GM12801 (cell line): ENCODE measurements around the gene SOX1.

ENCODE experiments used
- TF ChIP-seq, protein P1 (sequence below): IDR thresholded peaks from one replicate; pipeline ENCODE4 v1.5.1; 2011; ENCODE audit warnings: control low read depth; ENCODE audit not compliant: insufficient read length; ENCODE audit errors: extremely low read depth

The SOX1 gene

DNA sequence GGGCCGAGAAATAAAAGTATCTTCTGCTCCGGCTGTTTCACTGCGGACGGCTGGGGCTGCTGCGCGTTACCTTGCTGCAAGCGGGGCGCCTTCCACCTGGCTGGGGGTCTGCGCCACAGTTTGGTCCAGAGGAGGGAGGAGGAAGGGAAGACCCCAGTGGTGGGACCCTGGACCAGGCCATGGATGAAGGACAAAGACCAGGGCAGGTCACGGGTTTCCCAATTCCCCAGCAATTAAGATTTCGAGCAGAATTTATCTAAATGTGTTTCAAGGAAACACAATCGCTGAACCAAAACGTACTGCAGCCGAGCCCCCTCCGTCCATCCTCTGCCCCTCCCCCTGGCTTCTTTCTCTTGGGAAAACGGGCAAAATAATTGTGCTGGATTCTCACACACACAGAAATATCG lies 2.9 kb downstream of the SOX1 start:
- TF ChIP-seq, protein P1, sequence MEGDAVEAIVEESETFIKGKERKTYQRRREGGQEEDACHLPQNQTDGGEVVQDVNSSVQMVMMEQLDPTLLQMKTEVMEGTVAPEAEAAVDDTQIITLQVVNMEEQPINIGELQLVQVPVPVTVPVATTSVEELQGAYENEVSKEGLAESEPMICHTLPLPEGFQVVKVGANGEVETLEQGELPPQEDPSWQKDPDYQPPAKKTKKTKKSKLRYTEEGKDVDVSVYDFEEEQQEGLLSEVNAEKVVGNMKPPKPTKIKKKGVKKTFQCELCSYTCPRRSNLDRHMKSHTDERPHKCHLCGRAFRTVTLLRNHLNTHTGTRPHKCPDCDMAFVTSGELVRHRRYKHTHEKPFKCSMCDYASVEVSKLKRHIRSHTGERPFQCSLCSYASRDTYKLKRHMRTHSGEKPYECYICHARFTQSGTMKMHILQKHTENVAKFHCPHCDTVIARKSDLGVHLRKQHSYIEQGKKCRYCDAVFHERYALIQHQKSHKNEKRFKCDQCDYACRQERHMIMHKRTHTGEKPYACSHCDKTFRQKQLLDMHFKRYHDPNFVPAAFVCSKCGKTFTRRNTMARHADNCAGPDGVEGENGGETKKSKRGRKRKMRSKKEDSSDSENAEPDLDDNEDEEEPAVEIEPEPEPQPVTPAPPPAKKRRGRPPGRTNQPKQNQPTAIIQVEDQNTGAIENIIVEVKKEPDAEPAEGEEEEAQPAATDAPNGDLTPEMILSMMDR = no peak

GRCh38 chr13:112071102-112071722 lies 4.3 kb downstream of the SOX1 start:
- TF ChIP-seq, protein P1 = no peak

GRCh38 chr13:112071723-112072533 lies 5.0 kb downstream of the SOX1 start:
- TF ChIP-seq, protein P1 = no peak

- TF ChIP-seq, protein P1 = no peak
Measured at GRCh38 chr13:112072534-112073244, 5.7 kb downstream of the SOX1 start.

DNA sequence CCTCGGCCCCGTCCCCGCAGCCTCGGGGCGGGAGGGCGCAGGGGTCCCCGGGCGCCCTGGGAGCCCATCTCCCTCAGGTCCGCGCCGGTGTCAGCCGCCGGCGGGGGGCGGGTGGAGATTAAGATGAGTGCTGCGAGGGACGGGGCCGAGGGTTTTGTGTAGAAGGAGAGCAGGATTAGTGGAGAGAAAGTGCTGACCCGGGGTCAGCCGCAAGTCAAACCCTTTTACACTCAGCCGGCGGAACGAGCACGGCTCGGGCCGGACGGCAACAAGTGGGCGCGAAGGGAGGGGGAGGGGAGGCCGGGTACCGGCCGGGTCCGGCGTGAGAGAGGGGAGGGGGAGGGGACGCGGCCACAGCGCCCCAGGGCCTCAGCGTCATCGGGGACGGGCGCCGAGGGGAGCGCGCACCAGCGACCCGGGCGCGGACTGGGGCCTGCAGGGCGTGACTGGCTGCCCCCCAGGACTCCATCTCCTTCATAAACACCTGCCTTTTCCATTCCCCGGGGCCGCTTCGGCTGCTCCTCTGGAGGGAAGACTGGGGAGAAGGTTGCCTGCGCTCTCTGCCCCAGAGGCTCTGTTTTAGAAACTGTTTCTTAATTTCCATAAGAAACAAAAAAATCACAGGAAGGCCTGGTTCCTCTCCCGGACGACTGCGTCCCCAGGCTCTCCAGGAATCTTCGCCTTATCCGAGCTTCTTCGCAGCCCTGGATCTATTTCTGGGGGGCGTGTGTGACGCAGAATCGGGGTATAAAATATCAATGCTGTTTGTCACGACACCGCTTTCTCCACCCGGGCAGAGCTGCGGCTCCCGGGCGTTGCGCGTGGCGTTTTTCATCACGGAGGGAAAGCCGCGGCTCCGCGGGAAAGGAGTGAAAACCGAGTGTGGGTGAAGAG lies 6.5 kb downstream of the SOX1 start:
- TF ChIP-seq, protein P1 = no peak

DNA sequence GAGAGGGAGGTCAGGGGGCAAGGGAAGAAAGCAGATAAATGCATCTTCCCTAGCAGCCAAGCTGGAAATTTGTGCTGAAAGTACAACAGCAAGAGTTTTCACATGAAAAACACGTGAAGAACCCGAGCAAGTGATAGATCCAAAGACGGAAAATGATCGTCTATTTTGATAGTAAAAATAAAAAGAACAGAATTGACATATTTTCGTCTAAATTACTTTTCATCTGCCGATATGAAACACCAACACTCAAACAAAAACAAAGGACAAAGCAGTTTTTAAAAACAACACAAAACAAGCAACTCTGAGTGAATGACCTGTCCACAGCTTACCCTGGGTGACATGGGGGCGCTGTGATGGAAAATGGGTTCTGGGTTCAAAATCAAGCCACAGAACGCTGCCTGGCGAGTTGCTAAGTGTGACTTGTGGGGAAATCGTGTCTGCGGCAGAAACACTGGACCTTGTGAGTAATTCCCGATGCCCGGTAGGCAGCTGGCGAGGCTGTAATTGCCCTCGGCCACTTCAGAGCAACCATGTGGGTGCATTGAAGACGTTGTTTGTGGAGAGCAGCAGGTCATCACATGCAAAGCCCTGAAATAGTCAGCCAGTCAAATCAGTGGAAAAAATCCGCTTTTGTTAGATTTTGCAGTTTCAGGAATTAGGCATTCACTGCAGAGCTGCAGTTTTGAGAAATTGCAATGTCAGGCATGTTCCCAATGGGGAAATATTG lies 7.4 kb downstream of the SOX1 start:
- TF ChIP-seq, protein P1 = no peak
